PC-9 (cell line): ENCODE measurements around the gene KCNG1.

Experiments used
- EZH2 ChIP-seq: fragments of 200-600 bp; sonication (generic); IDR thresholded peaks from 2 replicates; pipeline ENCODE4 v1.8.0; 2017; ENCODE audit warnings: antibody characterized with exemption, low read depth
- TF ChIP-seq, protein P1 (sequence below): fragments of 200-600 bp; sonication (generic); conservative IDR thresholded peaks from 2 replicates; pipeline ENCODE4 v1.6.1; 2017; ENCODE audit warnings: mixed run types, antibody characterized with exemption, mild to moderate bottlenecking, moderate library complexity

DNA sequence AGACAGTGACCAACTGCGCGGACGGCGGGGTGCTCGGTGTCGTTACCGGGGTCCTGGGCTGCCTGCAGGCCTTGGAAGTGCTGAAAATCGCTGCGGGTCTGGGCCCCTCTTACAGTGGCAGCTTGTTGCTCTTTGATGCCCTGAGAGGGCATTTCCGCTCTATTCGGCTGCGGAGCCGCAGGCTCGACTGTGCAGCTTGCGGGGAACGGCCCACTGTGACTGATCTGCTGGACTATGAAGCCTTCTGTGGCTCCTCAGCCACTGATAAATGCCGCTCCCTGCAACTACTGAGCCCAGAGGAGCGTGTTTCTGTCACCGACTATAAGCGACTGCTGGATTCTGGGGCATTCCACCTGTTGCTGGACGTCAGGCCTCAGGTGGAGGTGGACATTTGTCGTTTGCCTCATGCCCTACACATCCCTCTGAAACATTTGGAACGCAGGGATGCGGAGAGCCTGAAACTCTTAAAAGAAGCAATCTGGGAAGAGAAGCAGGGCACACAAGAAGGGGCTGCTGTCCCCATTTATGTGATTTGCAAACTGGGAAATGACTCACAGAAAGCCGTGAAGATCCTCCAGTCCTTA lies 63.3 kb downstream of the KCNG1 start:
- TF ChIP-seq EZH2 = no peak
- TF ChIP-seq, protein P1, sequence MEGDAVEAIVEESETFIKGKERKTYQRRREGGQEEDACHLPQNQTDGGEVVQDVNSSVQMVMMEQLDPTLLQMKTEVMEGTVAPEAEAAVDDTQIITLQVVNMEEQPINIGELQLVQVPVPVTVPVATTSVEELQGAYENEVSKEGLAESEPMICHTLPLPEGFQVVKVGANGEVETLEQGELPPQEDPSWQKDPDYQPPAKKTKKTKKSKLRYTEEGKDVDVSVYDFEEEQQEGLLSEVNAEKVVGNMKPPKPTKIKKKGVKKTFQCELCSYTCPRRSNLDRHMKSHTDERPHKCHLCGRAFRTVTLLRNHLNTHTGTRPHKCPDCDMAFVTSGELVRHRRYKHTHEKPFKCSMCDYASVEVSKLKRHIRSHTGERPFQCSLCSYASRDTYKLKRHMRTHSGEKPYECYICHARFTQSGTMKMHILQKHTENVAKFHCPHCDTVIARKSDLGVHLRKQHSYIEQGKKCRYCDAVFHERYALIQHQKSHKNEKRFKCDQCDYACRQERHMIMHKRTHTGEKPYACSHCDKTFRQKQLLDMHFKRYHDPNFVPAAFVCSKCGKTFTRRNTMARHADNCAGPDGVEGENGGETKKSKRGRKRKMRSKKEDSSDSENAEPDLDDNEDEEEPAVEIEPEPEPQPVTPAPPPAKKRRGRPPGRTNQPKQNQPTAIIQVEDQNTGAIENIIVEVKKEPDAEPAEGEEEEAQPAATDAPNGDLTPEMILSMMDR = no peak
